ENCODE data around the gene MC3R.

- TF ChIP-seq POLR2AphosphoS5 (IDR thresholded peaks at IDR 0.05) (no peak), CTCF (IDR thresholded peaks at IDR 0.05) (no peak), EP300 (IDR thresholded peaks at IDR 0.05) (no peak), POLR2A (IDR thresholded peaks at IDR 0.05) (no peak)
Observed at GRCh38 chr20:56257604-56258003, 9.1 kb downstream of the MC3R start.
